K562 (cell line): ENCODE data around the gene CMIP. TPM values are rescaled to one million over a fixed set of nuclear protein-coding genes. Genes with fewer than 3 reads are reported as not detected.

Experiments used
- CBFA2T3 ChIP-seq: fragments of 450-650 bp; IDR thresholded peaks from 2 replicates; pipeline ENCODE4 v1.6.1; 2017
- CBX5 ChIP-seq: IDR thresholded peaks from 2 replicates; pipeline ENCODE4 v1.6.1; 2014; ENCODE audit warnings: low read depth, borderline replicate concordance
- CREB3 ChIP-seq: fragments of 450-650 bp; conservative IDR thresholded peaks from 2 replicates; pipeline ENCODE4 v1.6.1; 2016; ENCODE audit warnings: missing genetic modification characterization, low read depth, mild to moderate bottlenecking, missing compliant biosample characterization, moderate library complexity
- KDM1A ChIP-seq, 2 experiments: fragments of 450-650 bp; IDR thresholded peaks; 2 replicates each; pipeline ENCODE4 v1.6.1; 2016; ENCODE audit warnings: mild to moderate bottlenecking in 2 of 2
- NBN ChIP-seq: fragments of 450-650 bp; IDR thresholded peaks from 2 replicates; pipeline ENCODE4 v1.6.1; 2016; ENCODE audit warnings: low read depth, mild to moderate bottlenecking
- PML ChIP-seq: IDR thresholded peaks from 2 replicates; pipeline ENCODE4 v1.6.1; 2012; ENCODE audit warnings: low read length, inconsistent platforms
- RFX1 ChIP-seq: fragments of 450-650 bp; IDR thresholded peaks from 2 replicates; pipeline ENCODE4 v1.6.1; 2016; ENCODE audit warnings: mild to moderate bottlenecking, moderate library complexity
- SIN3A ChIP-seq, 2 experiments: fragments of 150-350 bp in 1 of 2; IDR thresholded peaks; 2 replicates each; pipeline ENCODE4 v1.6.1; 2011 to 2016; ENCODE audit warnings: borderline replicate concordance in 2 of 2, low read depth in 2 of 2, low read length in 2 of 2, mild to moderate bottlenecking in 2 of 2, moderate library complexity in 2 of 2; ENCODE audit not compliant: control insufficient read depth in 1 of 2
- SMARCE1 ChIP-seq: fragments of 450-650 bp; IDR thresholded peaks from 2 replicates; pipeline ENCODE4 v1.7.1; 2016; ENCODE audit warnings: mild to moderate bottlenecking
- SOX6 ChIP-seq: fragments of 450-650 bp; IDR thresholded peaks from 2 replicates; pipeline ENCODE4 v1.6.1; 2014; ENCODE audit warnings: mild to moderate bottlenecking
- SRF ChIP-seq, 2 experiments: fragments of 250-450, 450-650 bp in 1 of 2; sonication (Bioruptor Pico) in 1 of 2; sonication (generic) in 1 of 2; formaldehyde crosslinking; IDR thresholded peaks; 2 replicates each; pipeline versions ENCODE4 v1.5.0 to v1.5.1; 2020 to 2022; ENCODE audit warnings: mild to moderate bottlenecking in 1 of 2, missing genetic modification reagents in 1 of 2
- TAF15 ChIP-seq: fragments of 200-400 bp; formaldehyde crosslinking; IDR thresholded peaks from 2 replicates; pipeline ENCODE4 v1.6.1; 2017; ENCODE audit warnings: mild to moderate bottlenecking, low read depth, low read length, moderate library complexity
- TEAD4 ChIP-seq, 2 experiments: sonication (generic) in 1 of 2; formaldehyde crosslinking in 1 of 2; IDR thresholded peaks; 2 replicates each; pipeline versions ENCODE4 v1.6.1 to v1.8.0; 2012 to 2022; ENCODE audit warnings: borderline replicate concordance in 1 of 2, inconsistent platforms in 1 of 2, low read length in 1 of 2, mild to moderate bottlenecking in 1 of 2, missing genetic modification reagents in 1 of 2
- ZFX ChIP-seq: sonication (generic); formaldehyde crosslinking; IDR thresholded peaks from 2 replicates; pipeline ENCODE4 v1.8.0; 2022; ENCODE audit warnings: mild to moderate bottlenecking, missing genetic modification reagents, moderate library complexity
- ZMIZ1 ChIP-seq, 2 experiments: fragments of 150-350 bp in 1 of 2; IDR thresholded peaks; 2 replicates each; pipeline ENCODE4 v1.6.1; 2012 to 2016; ENCODE audit warnings: low read depth in 2 of 2, low read length in 2 of 2, mild to moderate bottlenecking in 1 of 2, moderate library complexity in 1 of 2
- ZNF121 ChIP-seq: sonication (generic); formaldehyde crosslinking; conservative IDR thresholded peaks from 2 replicates; pipeline ENCODE4 v1.8.0; 2022; ENCODE audit warnings: missing genetic modification reagents
- ZNF134 ChIP-seq: fragments of 250-450 bp; sonication (Bioruptor Pico); conservative IDR thresholded peaks from 2 replicates; pipeline ENCODE4 v1.4.0; 2020
- ZNF592 ChIP-seq: fragments of 450-650 bp; IDR thresholded peaks from 2 replicates; pipeline ENCODE4 v1.6.1; 2017; ENCODE audit warnings: antibody characterized with exemption, mild to moderate bottlenecking
- ZNF785 ChIP-seq: fragments of 250-450 bp; sonication (Bioruptor Pico); IDR thresholded peaks from 2 replicates; pipeline ENCODE4 v1.4.0; 2020; ENCODE audit warnings: mild to moderate bottlenecking
- polyA plus RNA-seq, 8 experiments: library from polyadenylated mRNA; depleted of rRNA in 4 of 8; stranded (reverse) in 5 of 8; unstranded in 3 of 8; fragments of >200 nt; fragmentation: Nextera tagmentation in 2 of 8; fragmentation: Illumina TruSeq in 1 of 8; extraction: Ambion mirVana in 2 of 8; extraction: Trizol in 1 of 8; gene quantifications; 2 replicates each; pipeline versions ENCODE4 v1.2.1 to v1.2.3, GENCODE V29; 2011 to 2014; ENCODE audit warnings: inconsistent platforms in 1 of 8, missing spikeins in 1 of 8
- total RNA-seq, 7 experiments: library from RNA; depleted of rRNA in 6 of 7; stranded (reverse); fragments of >200 nt in 6 of 7; fragmentation: Illumina TruSeq in 2 of 7; extraction: Trizol in 2 of 7; gene quantifications; 2 replicates each; pipeline versions ENCODE4 v1.2.1 to v1.2.3, GENCODE V29; 2011 to 2021; ENCODE audit warnings: low replicate concordance in 1 of 7

CMIP gene
- total and polyA plus RNA-seq, 9 of the 15 experiments (the other 6 are each of a cell fraction or from before 2014, with no cell fraction given): 0.94 to 82.5 (median 10.3) TPM

- 0 out of 2 replicates have a peak, but pooled peaks have one; percentile 11 for TF ChIP-seq ZNF134
- TF ChIP-seq TEAD4 (IDR thresholded peaks at IDR 0.05; ENCODE audit: low read length): peak; percentile 78
- no peak for TF ChIP-seq TEAD4 (CRISPR knock-in tag; IDR thresholded peaks at IDR 0.05; ENCODE audit: borderline replicate concordance)
- no peak for TF ChIP-seq CBX5
- TF ChIP-seq SMARCE1: peak; percentile 55; the same call in 1 of the 2 replicates
- TF ChIP-seq ZNF785: no peak
- peak; percentile 38 for TF ChIP-seq ZNF592
- TF ChIP-seq TAF15: no peak
- TF ChIP-seq ZFX (CRISPR knock-in tag): peak; percentile 41
- no peak for TF ChIP-seq RFX1
- TF ChIP-seq CREB3 (tag): 0 out of 2 replicates have a peak, but pooled peaks have one; percentile 35
- peak in 1 of 2 experiments; percentile 78; a peak in 2 of 4 replicates for TF ChIP-seq ZMIZ1 (IDR thresholded peaks at IDR 0.05; ENCODE audit: low read depth in 2 of 2, low read length in 2 of 2)
- TF ChIP-seq SIN3A (IDR thresholded peaks at IDR 0.05; ENCODE audit: borderline replicate concordance in 2 of 2, control insufficient read depth in 1 of 2, low read depth in 2 of 2, low read length in 2 of 2): peak in 1 of 2 experiments; percentile 42; a peak in 1 of 4 replicates
- no peak for TF ChIP-seq ZNF121
- TF ChIP-seq NBN: 0 out of 2 replicates have a peak, but pooled peaks have one; percentile 42
- TF ChIP-seq SRF (CRISPR knock-in tag; IDR thresholded peaks at IDR 0.05): peak; percentile 89 to 97
- peak; percentile 70; the same call in 1 of the 2 replicates for TF ChIP-seq PML
- peak in 1 of 2 experiments; percentile 67; a peak in 3 of 4 replicates for TF ChIP-seq KDM1A (IDR thresholded peaks at IDR 0.05)
- TF ChIP-seq SOX6: peak; percentile 97
- TF ChIP-seq CBFA2T3: peak; percentile 90
Measured at GRCh38 chr16:81634380-81635062, 189.9 kb downstream of the CMIP start (continued).
